C4-2B (cell line): ENCODE measurements around the gene UBASH3B.

Experiments
- ZFX ChIP-seq: fragments of 450-650 bp; IDR thresholded peaks from 2 replicates; pipeline ENCODE4 v1.6.1; 2017
- TF ChIP-seq, protein P1 (sequence below): fragments of 450-650 bp; conservative IDR thresholded peaks from 2 replicates; pipeline ENCODE4 v1.5.1; 2017; ENCODE audit warnings: mild to moderate bottlenecking

DNA sequence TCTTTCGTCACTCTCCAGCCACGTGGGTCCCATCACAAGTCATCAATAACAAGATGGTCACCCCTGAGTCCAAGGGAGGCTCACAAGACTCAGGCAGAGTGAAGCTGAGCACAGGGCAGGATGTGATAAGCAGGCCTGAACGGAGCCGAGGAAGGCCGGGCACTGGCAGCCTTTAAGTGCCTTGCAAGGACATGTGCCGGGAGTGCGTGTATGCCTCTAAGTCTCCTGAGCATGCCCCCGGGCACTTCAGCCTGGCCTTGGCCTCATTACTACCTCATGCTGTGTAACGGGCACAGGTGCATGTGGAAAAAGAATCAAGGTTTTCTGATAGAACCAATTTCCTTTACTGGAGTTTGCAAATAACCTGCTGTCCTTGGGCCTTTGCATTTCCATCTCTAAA, 55.8 kb downstream of the UBASH3B start:
- TF ChIP-seq, protein P1, sequence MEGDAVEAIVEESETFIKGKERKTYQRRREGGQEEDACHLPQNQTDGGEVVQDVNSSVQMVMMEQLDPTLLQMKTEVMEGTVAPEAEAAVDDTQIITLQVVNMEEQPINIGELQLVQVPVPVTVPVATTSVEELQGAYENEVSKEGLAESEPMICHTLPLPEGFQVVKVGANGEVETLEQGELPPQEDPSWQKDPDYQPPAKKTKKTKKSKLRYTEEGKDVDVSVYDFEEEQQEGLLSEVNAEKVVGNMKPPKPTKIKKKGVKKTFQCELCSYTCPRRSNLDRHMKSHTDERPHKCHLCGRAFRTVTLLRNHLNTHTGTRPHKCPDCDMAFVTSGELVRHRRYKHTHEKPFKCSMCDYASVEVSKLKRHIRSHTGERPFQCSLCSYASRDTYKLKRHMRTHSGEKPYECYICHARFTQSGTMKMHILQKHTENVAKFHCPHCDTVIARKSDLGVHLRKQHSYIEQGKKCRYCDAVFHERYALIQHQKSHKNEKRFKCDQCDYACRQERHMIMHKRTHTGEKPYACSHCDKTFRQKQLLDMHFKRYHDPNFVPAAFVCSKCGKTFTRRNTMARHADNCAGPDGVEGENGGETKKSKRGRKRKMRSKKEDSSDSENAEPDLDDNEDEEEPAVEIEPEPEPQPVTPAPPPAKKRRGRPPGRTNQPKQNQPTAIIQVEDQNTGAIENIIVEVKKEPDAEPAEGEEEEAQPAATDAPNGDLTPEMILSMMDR: no peak
- no peak for TF ChIP-seq ZFX
